HepG2 (cell line): Measurements from ENCODE around the gene PRKCB. TPM values are rescaled to one million over a fixed set of nuclear protein-coding genes. Genes with fewer than 3 reads are reported as not detected.

Experiments used
- ATF7-NPFF ChIP-seq: sonication (generic); formaldehyde crosslinking; IDR thresholded peaks from 2 replicates; pipeline ENCODE4 v1.8.1; 2023; ENCODE audit warnings: mild to moderate bottlenecking, low read depth, missing genetic modification reagents, moderate library complexity
- BRCA1 ChIP-seq: sonication (generic); formaldehyde crosslinking; IDR thresholded peaks from 2 replicates; pipeline ENCODE4 v1.4.0; 2020; ENCODE audit warnings: missing genetic modification reagents
- CBFB ChIP-seq: sonication (generic); formaldehyde crosslinking; IDR thresholded peaks from 2 replicates; pipeline ENCODE4 v1.4.0; 2020; ENCODE audit warnings: missing genetic modification reagents
- DNMT3B ChIP-seq: conservative IDR thresholded peaks from 2 replicates; pipeline ENCODE4 v1.6.1; 2016; ENCODE audit warnings: missing biosample characterization, control low read depth
- FOXO1 ChIP-seq: sonication (generic); formaldehyde crosslinking; IDR thresholded peaks from 2 replicates; pipeline ENCODE4 v1.4.0; 2020; ENCODE audit warnings: missing genetic modification reagents
- HMGA1 ChIP-seq: sonication (generic); formaldehyde crosslinking; conservative IDR thresholded peaks from 2 replicates; pipeline ENCODE4 v1.4.0; 2020; ENCODE audit warnings: missing genetic modification reagents
- HOXA5 ChIP-seq: sonication (generic); formaldehyde crosslinking; IDR thresholded peaks from 2 replicates; pipeline ENCODE4 v1.4.0; 2020; ENCODE audit warnings: missing genetic modification reagents
- MEIS2 ChIP-seq: sonication (generic); formaldehyde crosslinking; IDR thresholded peaks from 2 replicates; pipeline ENCODE4 v1.9.0; 2021; ENCODE audit warnings: mild to moderate bottlenecking, missing genetic modification reagents
- NKX3-1 ChIP-seq: sonication (generic); formaldehyde crosslinking; IDR thresholded peaks from 2 replicates; pipeline ENCODE4 v1.5.0; 2020; ENCODE audit warnings: missing genetic modification reagents
- PLRG1 ChIP-seq: fragments of 450-650 bp; conservative IDR thresholded peaks from 2 replicates; pipeline ENCODE4 v1.6.1; 2016
- POGK ChIP-seq: sonication (generic); formaldehyde crosslinking; conservative IDR thresholded peaks from 2 replicates; pipeline ENCODE4 v1.8.0; 2022; ENCODE audit warnings: mild to moderate bottlenecking, moderate library complexity, missing genetic modification reagents
- POLR2G ChIP-seq: fragments of 200-400 bp; formaldehyde crosslinking; IDR thresholded peaks from 2 replicates; pipeline ENCODE4 v1.6.1; 2018; ENCODE audit warnings: mild to moderate bottlenecking, low read depth, low read length, moderate library complexity
- PRDM4 ChIP-seq: sonication (generic); formaldehyde crosslinking; IDR thresholded peaks from 2 replicates; pipeline ENCODE4 v1.9.0; 2021; ENCODE audit warnings: missing genetic modification reagents, borderline replicate concordance
- ZFP41 ChIP-seq: sonication (generic); formaldehyde crosslinking; IDR thresholded peaks from 2 replicates; pipeline ENCODE4 v1.4.0; 2020; ENCODE audit warnings: mild to moderate bottlenecking, missing genetic modification reagents, borderline replicate concordance
- ZIK1 ChIP-seq: sonication (generic); formaldehyde crosslinking; IDR thresholded peaks from 2 replicates; pipeline ENCODE4 v1.5.0; 2020; ENCODE audit warnings: mild to moderate bottlenecking, low read depth, missing genetic modification reagents, borderline replicate concordance
- ZKSCAN1 ChIP-seq: fragments of 150-350 bp; IDR thresholded peaks from 2 replicates; pipeline ENCODE4 v1.6.1; 2014; ENCODE audit warnings: low read length
- ZNF251 ChIP-seq: sonication (generic); formaldehyde crosslinking; IDR thresholded peaks from 2 replicates; pipeline ENCODE4 v1.9.0; 2021; ENCODE audit warnings: mild to moderate bottlenecking, missing genetic modification reagents
- ZNF350 ChIP-seq: sonication (generic); formaldehyde crosslinking; IDR thresholded peaks from 2 replicates; pipeline ENCODE4 v1.4.0; 2020; ENCODE audit warnings: mild to moderate bottlenecking, low read depth, missing genetic modification reagents, borderline replicate concordance
- ZNF354B ChIP-seq: sonication (generic); formaldehyde crosslinking; IDR thresholded peaks from 2 replicates; pipeline ENCODE4 v1.8.0; 2022; ENCODE audit warnings: mild to moderate bottlenecking, missing genetic modification reagents
- ZNF446 ChIP-seq: sonication (generic); formaldehyde crosslinking; IDR thresholded peaks from 2 replicates; pipeline ENCODE4 v1.5.0; 2020; ENCODE audit warnings: mild to moderate bottlenecking, missing genetic modification reagents
- ZNF496 ChIP-seq: sonication (generic); formaldehyde crosslinking; IDR thresholded peaks from 2 replicates; pipeline ENCODE4 v1.8.1; 2023; ENCODE audit warnings: mild to moderate bottlenecking, moderate library complexity, missing genetic modification reagents; ENCODE audit not compliant: insufficient replicate concordance
- ZNF547 ChIP-seq: sonication (generic); formaldehyde crosslinking; IDR thresholded peaks from 2 replicates; pipeline ENCODE4 v1.5.1; 2020; ENCODE audit warnings: mild to moderate bottlenecking, missing genetic modification reagents
- ZNF550 ChIP-seq: sonication (generic); formaldehyde crosslinking; IDR thresholded peaks from 2 replicates; pipeline ENCODE4 v1.4.0; 2020; ENCODE audit warnings: mild to moderate bottlenecking, missing genetic modification reagents, borderline replicate concordance
- ZNF615 ChIP-seq: sonication (generic); formaldehyde crosslinking; IDR thresholded peaks from 2 replicates; pipeline ENCODE4 v1.5.0; 2020; ENCODE audit warnings: mild to moderate bottlenecking, missing genetic modification reagents, borderline replicate concordance
- ZNF703 ChIP-seq: sonication (generic); formaldehyde crosslinking; IDR thresholded peaks from 2 replicates; pipeline ENCODE4 v1.5.1; 2020; ENCODE audit warnings: missing genetic modification reagents, mild to moderate bottlenecking, moderate library complexity, borderline replicate concordance
- ZNF749 ChIP-seq: sonication (generic); formaldehyde crosslinking; IDR thresholded peaks from 2 replicates; pipeline ENCODE4 v1.8.0; 2022; ENCODE audit warnings: mild to moderate bottlenecking, missing genetic modification reagents, moderate library complexity, borderline replicate concordance
- ZNF773 ChIP-seq: sonication (generic); formaldehyde crosslinking; IDR thresholded peaks from 2 replicates; pipeline ENCODE4 v1.4.0; 2020; ENCODE audit warnings: missing genetic modification reagents, borderline replicate concordance
- ZSCAN22 ChIP-seq: sonication (generic); formaldehyde crosslinking; IDR thresholded peaks from 2 replicates; pipeline ENCODE4 v1.4.0; 2020; ENCODE audit warnings: mild to moderate bottlenecking, missing genetic modification reagents
- polyA plus RNA-seq, 8 experiments: library from polyadenylated mRNA; depleted of rRNA in 3 of 8; stranded (reverse) in 7 of 8; unstranded in 1 of 8; fragments of >200 nt; fragmentation: Illumina TruSeq in 4 of 8; extraction: Trizol in 4 of 8; gene quantifications; 2 replicates each; pipeline versions ENCODE4 v1.2.1 to v1.2.3, GENCODE V29; 2011 to 2016; ENCODE audit warnings: low read depth in 4 of 8, missing spikeins in 1 of 8, mixed read lengths in 1 of 8; ENCODE audit not compliant: insufficient read depth in 1 of 8
- total RNA-seq, 5 experiments: library from RNA; depleted of rRNA; stranded (reverse); fragments of >200 nt; fragmentation: Illumina TruSeq; extraction: Trizol; gene quantifications; 2 replicates each; pipeline ENCODE4 v1.2.3, GENCODE V29; 2016; ENCODE audit warnings: low read depth in 1 of 5

PRKCB gene
- total and polyA plus RNA-seq, 2 of the 13 experiments (the other 11 are each of a cell fraction or from before 2014, with no cell fraction given): 0.01 TPM; not detected in 1

- TF ChIP-seq ZNF354B (CRISPR knock-in tag): no peak
- TF ChIP-seq ZNF251: no peak
- no peak for TF ChIP-seq ZNF703 (CRISPR knock-in tag)
- no peak for TF ChIP-seq HMGA1 (CRISPR knock-in tag)
- TF ChIP-seq ZNF446 (CRISPR knock-in tag): no peak
- TF ChIP-seq ZNF547 (CRISPR knock-in tag): no peak
- no peak for TF ChIP-seq ZNF350
- no peak for TF ChIP-seq FOXO1
- peak; percentile 74; the same call in 1 of the 2 replicates for TF ChIP-seq NKX3-1 (CRISPR knock-in tag)
- TF ChIP-seq POLR2G: no peak
- no peak for TF ChIP-seq HOXA5 (CRISPR knock-in tag)
- 0 out of 2 replicates have a peak, but pooled peaks have one; percentile 34 for TF ChIP-seq ZNF773 (CRISPR knock-in tag)
- TF ChIP-seq ATF7-NPFF (CRISPR knock-in tag): peak; percentile 59; the same call in 1 of the 2 replicates
- TF ChIP-seq MEIS2 (CRISPR knock-in tag): peak; percentile 62; the same call in 1 of the 2 replicates
- no peak for TF ChIP-seq ZNF615 (CRISPR knock-in tag)
- TF ChIP-seq DNMT3B (CRISPR knock-in tag): no peak
- no peak for TF ChIP-seq ZKSCAN1
- TF ChIP-seq PLRG1: no peak
- TF ChIP-seq PRDM4 (CRISPR knock-in tag): no peak
- no peak for TF ChIP-seq ZSCAN22 (CRISPR knock-in tag)
- no peak for TF ChIP-seq POGK (CRISPR knock-in tag)
- no peak for TF ChIP-seq BRCA1 (CRISPR knock-in tag)
- TF ChIP-seq CBFB (CRISPR knock-in tag): no peak
- TF ChIP-seq ZNF749 (CRISPR knock-in tag): peak; percentile 69; the same call in 1 of the 2 replicates
- TF ChIP-seq ZNF496 (CRISPR knock-in tag): no peak
- TF ChIP-seq ZFP41: no peak
- no peak for TF ChIP-seq ZIK1 (CRISPR knock-in tag)
- TF ChIP-seq ZNF550 (CRISPR knock-in tag): no peak
These were observed 419.9 kb downstream of the PRKCB start, which contains the start of gene CACNG3 (continued) for GRCh38 chr16:24255456-24256371.
